Hepatocyte (in vitro differentiated cells): ENCODE results near the gene ST3GAL5. TPM values are rescaled to one million over a fixed set of nuclear protein-coding genes. Genes with fewer than 3 reads are reported as not detected.

Experiments
- DNase-seq: peaks from one replicate; pipeline ENCODE4 v3.0.0-alpha.2; 2016; ENCODE audit warnings: low spot score
- H2AFZ ChIP-seq: fragments of 200-600 bp; sonication (generic); 2 replicates; pipeline ENCODE4 v1.6.0; 2016; ENCODE audit warnings: antibody characterized with exemption, mild to moderate bottlenecking
- H3K27ac ChIP-seq: fragments of 200-600 bp; sonication (generic); 2 replicates; pipeline ENCODE4 v1.5.1; 2016; ENCODE audit warnings: mild to moderate bottlenecking
- H3K27me3 ChIP-seq: fragments of 200-600 bp; sonication (generic); 2 replicates; pipeline ENCODE4 v1.6.1; 2016
- H3K36me3 ChIP-seq: fragments of 200-600 bp; sonication (generic); replicated peaks from 2 replicates; pipeline ENCODE4 v1.5.1; 2016; ENCODE audit warnings: low read depth; ENCODE audit not compliant: insufficient read depth
- H3K4me1 ChIP-seq: fragments of 200-600 bp; sonication (generic); 2 replicates; pipeline ENCODE4 v1.5.1; 2016; ENCODE audit warnings: mild to moderate bottlenecking, moderate library complexity; ENCODE audit not compliant: insufficient read depth
- H3K4me2 ChIP-seq: fragments of 200-600 bp; sonication (generic); 2 replicates; pipeline ENCODE4 v1.6.0; 2016
- H3K4me3 ChIP-seq: fragments of 200-600 bp; sonication (generic); 2 replicates; pipeline ENCODE4 v1.5.1; 2016; ENCODE audit warnings: mild to moderate bottlenecking
- H3K79me2 ChIP-seq: fragments of 200-600 bp; sonication (generic); 2 replicates; pipeline ENCODE4 v1.6.0; 2017; ENCODE audit warnings: mild to moderate bottlenecking
- H3K9me2 ChIP-seq: fragments of 200-600 bp; sonication (generic); replicated peaks from 2 replicates; pipeline ENCODE4 v1.6.0; 2017; ENCODE audit warnings: mild to moderate bottlenecking; ENCODE audit not compliant: insufficient read depth
- H3K9me3 ChIP-seq: fragments of 200-600 bp; sonication (generic); 2 replicates; pipeline ENCODE4 v1.5.1; 2016; ENCODE audit warnings: low read depth, mild to moderate bottlenecking
- H4K20me1 ChIP-seq: fragments of 200-600 bp; sonication (generic); 2 replicates; pipeline ENCODE4 v1.6.0; 2016; ENCODE audit warnings: mild to moderate bottlenecking; ENCODE audit not compliant: insufficient read depth, poor library complexity, severe bottlenecking
- CTCF ChIP-seq: fragments of 200-600 bp; sonication (generic); IDR thresholded peaks from 2 replicates; pipeline ENCODE4 v1.5.1; 2016; ENCODE audit warnings: antibody characterized with exemption, mild to moderate bottlenecking; ENCODE audit not compliant: poor library complexity
- EZH2 ChIP-seq: fragments of 200-600 bp; sonication (generic); IDR thresholded peaks from 2 replicates; pipeline ENCODE4 v1.6.1; 2016; ENCODE audit warnings: antibody characterized with exemption, mild to moderate bottlenecking, borderline replicate concordance
- EZH2phosphoT487 ChIP-seq: fragments of 200-600 bp; sonication (generic); IDR thresholded peaks from one replicate; pipeline ENCODE4 v1.6.1; 2018; ENCODE audit warnings: antibody characterized with exemption, mild to moderate bottlenecking, low read depth, moderate library complexity; ENCODE audit not compliant: unreplicated experiment, severe bottlenecking
- WGBS: methylation state at CpG from one replicate; pipeline ENCODE4 v1.1.6; 2016; ENCODE audit warnings: low lambda C conversion rate; ENCODE audit errors: missing lambda C conversion rate; 5-methylcytosine and 5-hydroxymethylcytosine counted together
- polyA plus RNA-seq: library from polyadenylated mRNA; unstranded; fragments of >200 nt; fragmentation: Nextera tagmentation; extraction: Ambion mirVana; gene quantifications from 2 replicates; pipeline ENCODE4 v1.2.1, GENCODE V29; 2016
- total RNA-seq: library from RNA; depleted of rRNA; stranded (reverse); fragments of >200 nt; gene quantifications from 2 replicates; pipeline ENCODE4 v1.2.3, GENCODE V29; 2014

ST3GAL5 gene
- total and polyA plus RNA-seq, 2 experiments from 2014 or later = 24.7 to 25.6 TPM

GRCh38 chr2:85843543-85843942 is 45.2 kb downstream of the ST3GAL5 start:
- H3K4me2 ChIP-seq = no peak overlapping the region
- H3K9me2 ChIP-seq = no peaks in the 10 kb centered on the region
- H3K27ac ChIP-seq = no peak overlapping the region
- H3K79me2 ChIP-seq = no peaks in the 10 kb centered on the region
- H4K20me1 ChIP-seq = no peaks in the 10 kb centered on the region
- TF ChIP-seq EZH2phosphoT487 (no peak), EZH2 (no peak), CTCF (peak; percentile 33)
- 60% methylated on average over 4 of the region's 4 CpGs for WGBS
- H3K27me3 ChIP-seq = no peaks in the 10 kb centered on the region
- DNase-seq = no peak
- H2AFZ ChIP-seq = no peak overlapping the region
- H3K4me3 ChIP-seq = no peak overlapping the region
- H3K9me3 ChIP-seq = no peaks in the 10 kb centered on the region
- H3K4me1 ChIP-seq = no peaks in the 10 kb centered on the region
- no peaks in the 10 kb centered on the region for H3K36me3 ChIP-seq

GRCh38 chr2:85840091-85840490 is 48.7 kb downstream of the ST3GAL5 start:
- Histone ChIP-seq H3K27ac (no peak overlapping the region), H3K36me3 (no peaks in the 10 kb centered on the region), H3K9me3 (no peaks in the 10 kb centered on the region), H3K4me2 (no peak overlapping the region), H4K20me1 (no peaks in the 10 kb centered on the region), H3K4me3 (no peak overlapping the region), H3K27me3 (no peaks in the 10 kb centered on the region), H3K4me1 (no peaks in the 10 kb centered on the region), H2AFZ (no peak overlapping the region), H3K9me2 (no peaks in the 10 kb centered on the region), H3K79me2 (no peaks in the 10 kb centered on the region)
- no peak for DNase-seq
- 95% methylated on average over 9 of the region's 9 CpGs for WGBS
- TF ChIP-seq EZH2 (no peak), EZH2phosphoT487 (no peak), CTCF (no peak)

- no peak for TF ChIP-seq EZH2
- no peak for TF ChIP-seq EZH2phosphoT487
- TF ChIP-seq CTCF = no peak
- Histone ChIP-seq H3K9me3 (no peaks in the 10 kb centered on the region), H3K4me3 (no peak overlapping the region), H2AFZ (no peak overlapping the region), H3K79me2 (no peaks in the 10 kb centered on the region), H3K4me2 (no peak overlapping the region), H4K20me1 (no peaks in the 10 kb centered on the region), H3K9me2 (no peaks in the 10 kb centered on the region), H3K27me3 (no peaks in the 10 kb centered on the region), H3K4me1 (no peaks in the 10 kb centered on the region), H3K36me3 (no peaks in the 10 kb centered on the region), H3K27ac (no peak overlapping the region)
- DNase-seq = no peak
- 90% methylated on average over 10 of the region's 10 CpGs for WGBS
Measured at GRCh38 chr2:85839461-85839860, 49.3 kb downstream of the ST3GAL5 start.

- H3K79me2 ChIP-seq = no peaks in the 10 kb centered on the region
- H3K4me3 ChIP-seq = no peak overlapping the region
- H3K4me1 ChIP-seq = no peaks in the 10 kb centered on the region
- no peaks in the 10 kb centered on the region for H3K9me3 ChIP-seq
- no peaks in the 10 kb centered on the region for H4K20me1 ChIP-seq
- H3K27me3 ChIP-seq = no peaks in the 10 kb centered on the region
- TF ChIP-seq EZH2phosphoT487 (no peak), CTCF (no peak), EZH2 (no peak)
- H3K27ac ChIP-seq = no peak overlapping the region
- H3K9me2 ChIP-seq = no peaks in the 10 kb centered on the region
- WGBS = 91% methylated on average over 6 of the region's 6 CpGs
- no peak overlapping the region for H3K4me2 ChIP-seq
- no peaks in the 10 kb centered on the region for H3K36me3 ChIP-seq
- H2AFZ ChIP-seq = no peak overlapping the region
- no peak for DNase-seq
Measured at GRCh38 chr2:85838641-85839040, 50.1 kb downstream of the ST3GAL5 start.
